Measurements from ENCODE around the gene FBXO3.

The FBXO3 gene

DNA sequence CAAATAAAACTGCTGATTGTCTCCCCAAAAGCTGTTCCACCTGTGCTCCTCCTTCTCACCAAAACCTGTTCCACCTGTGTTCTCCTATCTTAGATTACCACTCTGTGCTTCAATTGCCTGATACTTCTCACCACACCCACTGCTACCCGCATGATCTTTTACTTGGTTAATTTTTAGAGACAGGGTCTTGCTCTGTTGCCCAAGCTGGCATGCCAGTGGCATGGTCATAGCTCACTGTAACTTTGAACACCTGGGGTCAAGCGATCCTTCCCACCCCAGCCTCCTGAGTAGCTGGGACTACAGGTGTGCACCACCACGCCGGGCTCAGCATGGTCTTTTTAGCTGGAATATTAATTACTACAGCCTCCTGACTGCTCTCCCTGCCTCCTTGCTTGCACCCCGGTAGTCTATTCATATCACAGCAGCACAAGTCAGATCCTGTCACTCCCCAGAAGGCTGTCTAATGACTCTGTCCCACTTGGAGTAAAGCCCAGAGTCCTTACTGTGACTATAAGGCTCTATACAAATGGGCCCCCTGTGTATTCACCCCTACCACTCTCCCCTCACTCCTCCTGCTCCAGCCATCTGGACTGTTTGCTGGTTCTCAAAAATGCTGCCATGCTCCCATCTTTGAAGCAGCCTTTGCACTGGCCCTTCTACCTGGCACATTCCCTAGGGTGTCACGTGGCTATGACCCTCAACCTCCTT lies 77.2 kb downstream of the FBXO3 start:
- H3K27me3 ChIP-seq (ENCODE audit: control insufficient read depth, low read length): peaks cover 46% of the 10 kb centered on the region
- no peak overlapping the region for H3K4me2 ChIP-seq (ENCODE audit: low read length)
- H3K9me2 ChIP-seq (replicated peaks; ENCODE audit: control insufficient read depth, low read length): no peaks in the 10 kb centered on the region
- no peak overlapping the region for H3K27ac ChIP-seq (ENCODE audit: low read depth, low read length)
- H3K4me3 ChIP-seq (ENCODE audit: low read length): no peak overlapping the region
- H3K79me2 ChIP-seq (ENCODE audit: control insufficient read depth, low read length): no peaks in the 10 kb centered on the region
- no peak for TF ChIP-seq EZH2phosphoT487 (IDR thresholded peaks at IDR 0.05; ENCODE audit: borderline replicate concordance, low read length)
- TF ChIP-seq, protein P1, sequence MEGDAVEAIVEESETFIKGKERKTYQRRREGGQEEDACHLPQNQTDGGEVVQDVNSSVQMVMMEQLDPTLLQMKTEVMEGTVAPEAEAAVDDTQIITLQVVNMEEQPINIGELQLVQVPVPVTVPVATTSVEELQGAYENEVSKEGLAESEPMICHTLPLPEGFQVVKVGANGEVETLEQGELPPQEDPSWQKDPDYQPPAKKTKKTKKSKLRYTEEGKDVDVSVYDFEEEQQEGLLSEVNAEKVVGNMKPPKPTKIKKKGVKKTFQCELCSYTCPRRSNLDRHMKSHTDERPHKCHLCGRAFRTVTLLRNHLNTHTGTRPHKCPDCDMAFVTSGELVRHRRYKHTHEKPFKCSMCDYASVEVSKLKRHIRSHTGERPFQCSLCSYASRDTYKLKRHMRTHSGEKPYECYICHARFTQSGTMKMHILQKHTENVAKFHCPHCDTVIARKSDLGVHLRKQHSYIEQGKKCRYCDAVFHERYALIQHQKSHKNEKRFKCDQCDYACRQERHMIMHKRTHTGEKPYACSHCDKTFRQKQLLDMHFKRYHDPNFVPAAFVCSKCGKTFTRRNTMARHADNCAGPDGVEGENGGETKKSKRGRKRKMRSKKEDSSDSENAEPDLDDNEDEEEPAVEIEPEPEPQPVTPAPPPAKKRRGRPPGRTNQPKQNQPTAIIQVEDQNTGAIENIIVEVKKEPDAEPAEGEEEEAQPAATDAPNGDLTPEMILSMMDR (IDR thresholded peaks at IDR 0.05; ENCODE audit: low read depth, low read length, poor library complexity, severe bottlenecking): no peak
- H3K4me1 ChIP-seq (ENCODE audit: control insufficient read depth, low read length): peaks cover 15% of the 10 kb centered on the region
- H4K20me1 ChIP-seq (ENCODE audit: control insufficient read depth, insufficient read depth, low read depth, low read length): no peaks in the 10 kb centered on the region
- H3F3A ChIP-seq (ENCODE audit: control insufficient read depth, insufficient read depth): no peaks in the 10 kb centered on the region
- H3K36me3 ChIP-seq (ENCODE audit: control insufficient read depth, low read length): no peaks in the 10 kb centered on the region
- H3K9me3 ChIP-seq (ENCODE audit: control insufficient read depth, insufficient read depth, low read length): no peaks in the 10 kb centered on the region

DNA sequence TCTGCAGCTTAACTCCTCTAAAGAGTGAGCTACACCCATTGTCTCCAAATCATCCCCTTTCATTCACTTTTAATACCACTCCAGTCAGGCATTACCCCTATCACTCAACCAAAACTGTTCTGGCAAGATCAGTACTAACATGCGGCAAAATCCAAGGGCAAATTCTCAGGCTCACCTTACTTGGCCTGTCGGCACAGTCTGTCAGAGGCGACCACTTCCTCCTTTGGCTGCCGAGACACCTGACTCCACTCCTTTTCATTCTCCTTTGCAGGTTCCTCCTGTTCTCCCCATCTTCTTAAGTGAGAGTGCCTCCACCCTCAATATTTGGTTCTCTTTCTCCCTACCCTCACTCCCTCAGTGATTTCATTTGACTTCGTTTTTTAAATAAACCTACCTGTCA lies 77.9 kb downstream of the FBXO3 start:
- no peak overlapping the region for H3K27ac ChIP-seq (ENCODE audit: low read depth, low read length)
- no peaks in the 10 kb centered on the region for H3K9me2 ChIP-seq (replicated peaks; ENCODE audit: control insufficient read depth, low read length)
- H3F3A ChIP-seq (ENCODE audit: control insufficient read depth, insufficient read depth): no peaks in the 10 kb centered on the region
- H3K79me2 ChIP-seq (ENCODE audit: control insufficient read depth, low read length): no peaks in the 10 kb centered on the region
- no peak overlapping the region for H3K4me2 ChIP-seq (ENCODE audit: low read length)
- H3K36me3 ChIP-seq (ENCODE audit: control insufficient read depth, low read length): no peaks in the 10 kb centered on the region
- peaks cover 11% of the 10 kb centered on the region for H3K4me1 ChIP-seq (ENCODE audit: control insufficient read depth, low read length)
- H4K20me1 ChIP-seq (ENCODE audit: control insufficient read depth, insufficient read depth, low read depth, low read length): no peaks in the 10 kb centered on the region
- H3K27me3 ChIP-seq (ENCODE audit: control insufficient read depth, low read length): peaks cover 46% of the 10 kb centered on the region
- no peaks in the 10 kb centered on the region for H3K9me3 ChIP-seq (ENCODE audit: control insufficient read depth, insufficient read depth, low read length)
- no peak overlapping the region for H3K4me3 ChIP-seq (ENCODE audit: low read length)
- TF ChIP-seq, protein P1 (IDR thresholded peaks at IDR 0.05; ENCODE audit: low read depth, low read length, poor library complexity, severe bottlenecking): no peak
- no peak for TF ChIP-seq EZH2phosphoT487 (IDR thresholded peaks at IDR 0.05; ENCODE audit: borderline replicate concordance, low read length)

DNA sequence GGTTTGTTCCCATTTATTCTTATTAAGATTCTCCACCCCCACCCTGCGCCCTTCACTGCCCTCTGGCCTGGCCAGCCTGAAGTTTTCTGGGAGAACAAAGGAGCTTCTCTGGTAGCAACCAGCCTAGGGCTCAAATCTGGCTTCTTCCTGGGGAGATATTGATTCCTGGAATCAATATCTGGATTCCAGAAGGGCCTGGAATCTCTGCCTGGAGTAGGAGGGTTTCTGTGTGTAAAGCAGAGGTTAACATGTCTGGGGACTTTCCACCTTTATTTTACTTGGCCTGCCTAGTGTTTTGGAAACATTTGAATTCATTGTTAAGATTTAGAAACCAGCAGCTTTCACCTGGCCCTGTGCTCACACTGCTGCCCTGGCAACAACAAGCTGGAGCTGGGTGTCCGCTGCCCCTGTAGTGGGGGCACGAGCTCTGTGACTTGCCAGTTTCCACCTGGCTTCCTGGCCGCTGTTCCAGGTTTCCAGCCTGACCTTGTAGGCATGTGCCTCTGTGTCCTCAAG lies 79.2 kb downstream of the FBXO3 start:
- no peaks in the 10 kb centered on the region for H3K79me2 ChIP-seq (ENCODE audit: control insufficient read depth, low read length)
- no peak overlapping the region for H3K4me3 ChIP-seq (ENCODE audit: low read length)
- H3K36me3 ChIP-seq (ENCODE audit: control insufficient read depth, low read length): no peaks in the 10 kb centered on the region
- peaks cover 45% of the 10 kb centered on the region for H3K27me3 ChIP-seq (ENCODE audit: control insufficient read depth, low read length)
- no peak overlapping the region for H3K27ac ChIP-seq (ENCODE audit: low read depth, low read length)
- H3K4me1 ChIP-seq (ENCODE audit: control insufficient read depth, low read length): peaks cover 4% of the 10 kb centered on the region
- H4K20me1 ChIP-seq (ENCODE audit: control insufficient read depth, insufficient read depth, low read depth, low read length): no peaks in the 10 kb centered on the region
- no peaks in the 10 kb centered on the region for H3K9me3 ChIP-seq (ENCODE audit: control insufficient read depth, insufficient read depth, low read length)
- no peaks in the 10 kb centered on the region for H3F3A ChIP-seq (ENCODE audit: control insufficient read depth, insufficient read depth)
- no peaks in the 10 kb centered on the region for H3K9me2 ChIP-seq (replicated peaks; ENCODE audit: control insufficient read depth, low read length)
- TF ChIP-seq, protein P1 (IDR thresholded peaks at IDR 0.05; ENCODE audit: low read depth, low read length, poor library complexity, severe bottlenecking): no peak
- TF ChIP-seq EZH2phosphoT487 (IDR thresholded peaks at IDR 0.05; ENCODE audit: borderline replicate concordance, low read length): no peak
- H3K4me2 ChIP-seq (ENCODE audit: low read length): no peak overlapping the region
